Neural progenitor cell (in vitro differentiated cells): ENCODE results near the gene PLEKHA6.

Experiments used
- EZH2 ChIP-seq: fragments of 200-600 bp; sonication (generic); IDR thresholded peaks from 2 replicates; pipeline ENCODE4 v1.6.1; 2017; ENCODE audit warnings: antibody characterized with exemption, mild to moderate bottlenecking, moderate library complexity
- EZH2phosphoT487 ChIP-seq: fragments of 200-600 bp; sonication (generic); IDR thresholded peaks from 2 replicates; pipeline ENCODE4 v1.6.1; 2017; ENCODE audit warnings: antibody characterized with exemption
- TF ChIP-seq, protein P1 (sequence below): fragments of 200-600 bp; sonication (generic); IDR thresholded peaks from 2 replicates; pipeline ENCODE4 v1.5.1; 2017; ENCODE audit warnings: antibody characterized with exemption, mild to moderate bottlenecking

GRCh38 chr1:204295671-204296070 lies 64.1 kb downstream of the PLEKHA6 start:
- TF ChIP-seq, protein P1, sequence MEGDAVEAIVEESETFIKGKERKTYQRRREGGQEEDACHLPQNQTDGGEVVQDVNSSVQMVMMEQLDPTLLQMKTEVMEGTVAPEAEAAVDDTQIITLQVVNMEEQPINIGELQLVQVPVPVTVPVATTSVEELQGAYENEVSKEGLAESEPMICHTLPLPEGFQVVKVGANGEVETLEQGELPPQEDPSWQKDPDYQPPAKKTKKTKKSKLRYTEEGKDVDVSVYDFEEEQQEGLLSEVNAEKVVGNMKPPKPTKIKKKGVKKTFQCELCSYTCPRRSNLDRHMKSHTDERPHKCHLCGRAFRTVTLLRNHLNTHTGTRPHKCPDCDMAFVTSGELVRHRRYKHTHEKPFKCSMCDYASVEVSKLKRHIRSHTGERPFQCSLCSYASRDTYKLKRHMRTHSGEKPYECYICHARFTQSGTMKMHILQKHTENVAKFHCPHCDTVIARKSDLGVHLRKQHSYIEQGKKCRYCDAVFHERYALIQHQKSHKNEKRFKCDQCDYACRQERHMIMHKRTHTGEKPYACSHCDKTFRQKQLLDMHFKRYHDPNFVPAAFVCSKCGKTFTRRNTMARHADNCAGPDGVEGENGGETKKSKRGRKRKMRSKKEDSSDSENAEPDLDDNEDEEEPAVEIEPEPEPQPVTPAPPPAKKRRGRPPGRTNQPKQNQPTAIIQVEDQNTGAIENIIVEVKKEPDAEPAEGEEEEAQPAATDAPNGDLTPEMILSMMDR: no peak
- TF ChIP-seq EZH2phosphoT487: no peak
- no peak for TF ChIP-seq EZH2
